Cardiac fibroblast (primary cell): ENCODE data around the gene CKS2.
A peak's percentile ranks its signal among the peaks of the same experiment; 100 is the strongest.

Experiments used
- DNase-seq, 2 donors: peaks; one replicate each; pipeline versions ENCODE4 v3.0.0 to v3.0.0-alpha.2; 2010; ENCODE audit warnings: low read depth in 2 of 2
- H3K4me3 ChIP-seq, 2 donors: replicated peaks in 1 of 2; 1 replicate in 1 of 2; 2 replicates in 1 of 2; pipeline ENCODE4 v1.5.1; 2011; ENCODE audit warnings: low read depth in 2 of 2, low read length in 2 of 2, mild to moderate bottlenecking in 2 of 2, moderate library complexity in 1 of 2
- TF ChIP-seq, protein P1 (sequence below): IDR thresholded peaks from one replicate; pipeline ENCODE4 v1.5.1; 2011; ENCODE audit warnings: low read depth, mild to moderate bottlenecking, low read length, inconsistent platforms

Gene CKS2

DNA sequence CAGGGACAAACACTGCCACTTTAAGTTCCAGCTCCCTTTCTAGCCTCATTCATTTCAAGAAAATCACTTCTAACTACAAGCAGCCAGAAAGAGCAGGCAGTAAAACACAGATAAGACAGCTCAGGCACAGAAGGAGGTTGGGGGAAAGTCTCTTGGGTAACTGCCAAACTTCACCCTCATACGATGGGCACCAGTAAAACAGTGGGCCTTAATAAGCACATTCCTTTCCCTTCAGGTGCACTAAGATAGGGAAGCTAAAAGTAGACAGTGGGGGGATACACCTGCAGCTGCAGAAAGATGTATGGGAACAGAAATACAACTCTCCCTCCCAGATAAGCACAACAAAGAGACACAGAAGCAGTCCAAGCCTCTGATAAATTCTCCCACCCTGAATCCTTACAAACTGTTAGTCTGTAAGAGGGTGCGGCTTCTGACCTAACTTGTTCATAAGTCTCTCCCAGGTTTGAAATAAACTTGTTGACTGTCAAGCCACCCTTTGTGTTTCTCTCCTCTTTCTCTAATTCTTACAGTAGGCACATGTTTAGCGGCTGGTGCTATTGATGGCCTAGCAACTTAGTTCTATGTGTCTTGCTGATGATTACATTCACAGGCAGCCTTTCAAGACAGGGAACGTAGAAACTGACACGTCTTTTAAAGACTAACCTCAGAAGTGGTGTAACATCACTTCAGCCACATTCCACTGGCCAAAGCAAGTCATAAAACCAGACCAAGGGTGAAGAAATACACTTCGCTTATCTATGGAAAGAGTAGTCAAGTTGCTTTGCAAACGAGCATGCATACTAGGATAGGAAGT is 6.8 kb upstream of the CKS2 start:
- DNase-seq = peak in 1 of 2 donors; percentile 31
- TF ChIP-seq, protein P1, sequence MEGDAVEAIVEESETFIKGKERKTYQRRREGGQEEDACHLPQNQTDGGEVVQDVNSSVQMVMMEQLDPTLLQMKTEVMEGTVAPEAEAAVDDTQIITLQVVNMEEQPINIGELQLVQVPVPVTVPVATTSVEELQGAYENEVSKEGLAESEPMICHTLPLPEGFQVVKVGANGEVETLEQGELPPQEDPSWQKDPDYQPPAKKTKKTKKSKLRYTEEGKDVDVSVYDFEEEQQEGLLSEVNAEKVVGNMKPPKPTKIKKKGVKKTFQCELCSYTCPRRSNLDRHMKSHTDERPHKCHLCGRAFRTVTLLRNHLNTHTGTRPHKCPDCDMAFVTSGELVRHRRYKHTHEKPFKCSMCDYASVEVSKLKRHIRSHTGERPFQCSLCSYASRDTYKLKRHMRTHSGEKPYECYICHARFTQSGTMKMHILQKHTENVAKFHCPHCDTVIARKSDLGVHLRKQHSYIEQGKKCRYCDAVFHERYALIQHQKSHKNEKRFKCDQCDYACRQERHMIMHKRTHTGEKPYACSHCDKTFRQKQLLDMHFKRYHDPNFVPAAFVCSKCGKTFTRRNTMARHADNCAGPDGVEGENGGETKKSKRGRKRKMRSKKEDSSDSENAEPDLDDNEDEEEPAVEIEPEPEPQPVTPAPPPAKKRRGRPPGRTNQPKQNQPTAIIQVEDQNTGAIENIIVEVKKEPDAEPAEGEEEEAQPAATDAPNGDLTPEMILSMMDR = no peak
- H3K4me3 ChIP-seq = no peak overlapping the region

DNA sequence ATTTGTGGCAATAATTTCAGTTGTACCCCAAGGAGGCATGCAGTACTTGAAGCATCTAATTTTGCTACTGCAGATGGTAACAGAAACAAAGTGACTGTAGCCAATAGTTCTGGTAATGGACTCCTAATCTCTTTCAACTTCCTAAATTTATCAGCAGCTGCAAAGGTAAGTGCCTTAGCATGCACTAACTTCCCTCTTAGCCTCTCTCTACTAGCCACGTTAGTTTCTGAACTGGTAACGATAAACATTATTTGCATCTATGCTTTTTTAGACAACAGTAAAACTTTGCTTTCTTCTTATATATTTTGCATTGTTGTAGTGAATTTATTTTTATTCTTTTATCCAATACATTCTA is 6.2 kb upstream of the CKS2 start:
- TF ChIP-seq, protein P1 = no peak
- no peak overlapping the region for H3K4me3 ChIP-seq
- no peak for DNase-seq

DNA sequence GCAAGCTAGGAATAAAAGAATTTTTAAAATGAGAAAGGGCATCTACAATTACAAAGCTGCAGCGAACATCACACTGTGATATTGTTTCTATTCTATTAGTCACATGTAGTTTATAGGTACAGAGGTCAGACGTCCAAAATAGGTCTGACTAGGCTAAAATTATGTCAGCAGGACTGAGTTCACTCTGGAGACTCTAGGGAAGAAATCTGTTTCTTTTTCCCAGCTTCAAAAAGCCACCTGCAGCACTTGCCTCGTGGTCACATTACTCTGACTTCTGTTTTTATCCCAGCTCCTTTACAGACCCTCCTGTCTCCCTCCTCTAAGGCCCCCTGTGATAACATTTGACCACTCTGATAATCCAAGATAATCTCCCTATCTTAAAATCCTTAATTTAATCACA is 5.1 kb upstream of the CKS2 start:
- no peak for DNase-seq
- no peak overlapping the region for H3K4me3 ChIP-seq
- TF ChIP-seq, protein P1 = no peak

DNA sequence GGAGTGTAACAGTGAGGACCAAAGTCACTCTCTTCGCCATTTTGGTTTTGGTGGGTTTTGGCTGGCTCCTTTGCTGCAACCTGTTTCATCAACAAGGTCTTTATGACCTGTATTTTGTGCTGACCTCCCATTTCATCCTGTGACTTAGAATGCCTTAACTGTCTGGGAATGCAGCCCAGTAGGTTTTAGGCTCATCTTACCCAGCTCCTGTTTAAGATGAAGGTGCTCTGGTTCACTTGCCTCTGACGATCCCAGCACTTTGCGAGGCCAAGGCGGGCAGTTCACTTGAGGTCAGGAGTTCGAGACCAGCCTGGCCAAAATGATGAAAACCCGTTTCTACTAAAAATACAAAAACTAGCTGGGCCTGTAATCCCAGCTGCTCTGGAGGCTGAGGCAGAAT is 1.8 kb upstream of the CKS2 start:
- H3K4me3 ChIP-seq = no peak overlapping the region
- no peak for DNase-seq
- TF ChIP-seq, protein P1 = no peak

DNA sequence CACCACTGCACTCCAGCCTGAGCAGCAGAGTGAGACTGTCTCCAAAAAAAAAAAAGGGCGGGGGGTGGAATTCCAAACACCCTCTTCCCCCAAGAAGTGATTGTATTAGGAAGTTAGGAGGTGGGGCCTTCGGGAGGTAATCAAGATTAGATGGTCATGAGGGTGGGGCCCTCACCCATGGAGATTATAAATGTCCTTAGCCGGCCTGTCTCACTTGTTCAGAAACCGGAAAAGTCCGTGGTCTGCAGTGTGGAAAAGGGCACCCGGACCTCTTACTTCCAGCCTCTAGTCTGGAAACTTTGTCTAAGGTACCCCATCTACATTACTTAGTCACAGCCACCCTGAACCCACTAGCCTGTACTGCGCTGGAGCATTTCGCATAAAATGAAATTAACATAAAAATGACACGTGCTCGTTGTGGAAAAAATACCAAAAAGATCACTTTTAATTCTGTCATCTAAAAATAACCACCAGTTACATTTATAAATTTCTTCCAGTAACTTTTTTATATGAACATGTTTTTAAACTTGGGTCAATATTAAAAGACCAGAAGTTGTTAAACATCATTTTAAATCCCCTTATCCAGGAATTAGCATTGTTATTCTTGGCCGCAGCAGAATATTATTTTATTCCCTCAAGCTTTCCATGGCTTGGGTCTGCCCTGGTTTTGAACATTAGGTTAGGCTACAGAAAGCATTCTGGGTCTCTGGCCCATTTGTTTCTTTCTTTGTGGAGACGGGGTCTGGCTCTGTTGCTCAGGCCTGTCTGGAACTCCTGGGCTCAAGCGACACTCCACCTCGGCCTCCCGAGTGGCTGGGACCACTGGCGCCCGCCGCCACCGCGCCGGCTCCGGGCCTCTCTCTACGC is 1.2 kb upstream of the CKS2 start:
- peak overlapping the region; percentile 59 to 68 for H3K4me3 ChIP-seq
- peak; percentile 19 to 48 for DNase-seq
- TF ChIP-seq, protein P1 = no peak

DNA sequence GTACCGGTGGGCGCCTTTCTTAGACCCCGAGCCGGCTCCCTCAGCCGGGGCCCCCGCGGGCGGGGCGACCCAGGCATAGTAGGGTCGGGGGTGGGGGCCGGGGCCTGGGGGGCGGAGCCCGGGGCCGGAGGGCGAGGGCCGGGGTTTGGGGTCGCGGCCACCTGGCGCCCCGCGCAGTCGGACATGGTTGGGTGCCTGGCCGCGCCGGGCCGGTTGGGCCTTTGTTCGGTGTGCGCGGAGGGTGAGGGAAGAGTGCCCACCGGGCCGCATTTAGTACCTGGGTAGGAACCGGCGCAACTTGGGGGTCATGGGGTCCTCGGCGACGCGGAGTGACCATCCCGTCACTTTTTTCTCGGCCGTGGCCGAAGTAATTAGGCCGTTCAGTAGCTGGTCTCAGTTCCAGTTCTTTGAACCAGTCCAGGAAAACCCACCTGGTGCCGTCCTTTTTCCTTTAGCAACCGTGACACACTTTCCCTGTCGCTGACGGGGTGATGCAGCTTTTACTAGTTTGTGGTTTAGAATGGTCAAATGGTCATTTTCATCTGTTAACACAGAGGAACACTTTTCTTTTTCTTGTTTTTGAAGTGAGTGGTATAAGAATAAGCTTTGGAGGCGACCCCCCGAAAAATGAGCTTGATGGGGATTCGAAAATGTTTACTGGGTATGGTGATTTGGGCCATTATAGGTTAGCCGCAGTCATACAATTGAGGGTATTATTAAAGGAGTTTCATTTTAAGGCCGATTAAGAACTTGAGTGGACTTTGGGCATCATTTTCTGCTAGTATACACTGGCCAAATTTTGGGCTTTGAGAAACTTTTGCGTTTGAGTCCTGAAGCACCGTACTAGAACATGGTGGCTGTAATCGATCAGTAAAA is 589 bp downstream of the CKS2 start:
- TF ChIP-seq, protein P1 = no peak
- peak overlapping the region; percentile 82 to 85 for H3K4me3 ChIP-seq
- peak in 1 of 2 donors; percentile 21 for DNase-seq
